GM20000 (cell line): ENCODE results near the gene FHIT.

Experiments used
- DNase-seq: peaks from one replicate; pipeline ENCODE4 v3.0.0; 2012; ENCODE audit warnings: low spot score
- CTCF ChIP-seq: IDR thresholded peaks from 2 replicates; pipeline ENCODE4 v1.5.1; 2012; ENCODE audit warnings: mild to moderate bottlenecking, control low read depth; ENCODE audit errors: extremely low read depth, missing control alignments

The FHIT gene

GRCh38 chr3:59980576-59980975 is 1270.7 kb downstream of the FHIT start:
- TF ChIP-seq CTCF = no peak

GRCh38 chr3:59979542-59979941 is 1271.7 kb downstream of the FHIT start:
- no peak for TF ChIP-seq CTCF
- no peak for DNase-seq

More at GRCh38 chr3:59980576-59980975, 1270.7 kb downstream of the FHIT start:
- no peak for DNase-seq

GRCh38 chr3:59978979-59979378 is 1272.3 kb downstream of the FHIT start:
- DNase-seq = peak; percentile 19
- no peak for TF ChIP-seq CTCF

- DNase-seq = no peak
- no peak for TF ChIP-seq CTCF
Measured at GRCh38 chr3:59970796-59971195, 1280.5 kb downstream of the FHIT start.

GRCh38 chr3:59970376-59970775 is 1280.9 kb downstream of the FHIT start:
- TF ChIP-seq CTCF = no peak
- DNase-seq = no peak

- TF ChIP-seq CTCF = no peak
- no peak for DNase-seq
Measured at GRCh38 chr3:59968513-59969045, 1282.7 kb downstream of the FHIT start.

- TF ChIP-seq CTCF = no peak
- DNase-seq = no peak
Measured at GRCh38 chr3:59963676-59964075, 1287.6 kb downstream of the FHIT start.
